WERI-Rb-1 (cell line): ENCODE measurements around the gene PPARA.

Experiments used
- DNase-seq: peaks from one replicate; pipeline ENCODE4 v3.0.0-alpha.2; 2020
- H3K27ac ChIP-seq: fragments of 250-450 bp; sonication (Bioruptor Pico); 2 replicates; pipeline ENCODE4 v1.5.1; 2020; ENCODE audit warnings: mild to moderate bottlenecking, moderate library complexity
- H3K27me3 ChIP-seq: fragments of 250-450 bp; sonication (Bioruptor Pico); 2 replicates; pipeline ENCODE4 v1.5.1; 2021; ENCODE audit warnings: mild to moderate bottlenecking, low read depth, moderate library complexity; ENCODE audit not compliant: insufficient read depth, severe bottlenecking
- H3K36me3 ChIP-seq: fragments of 250-450 bp; sonication (Bioruptor Pico); 2 replicates; pipeline ENCODE4 v1.5.1; 2020; ENCODE audit warnings: mild to moderate bottlenecking, moderate library complexity
- H3K4me3 ChIP-seq: 2 replicates; pipeline ENCODE4 v1.5.1; 2011; ENCODE audit warnings: low read depth, mild to moderate bottlenecking, control low read depth, low read length
- H3K9me3 ChIP-seq: fragments of 250-450 bp; sonication (Bioruptor Pico); 2 replicates; pipeline ENCODE4 v1.5.1; 2021; ENCODE audit warnings: mild to moderate bottlenecking, moderate library complexity; ENCODE audit not compliant: severe bottlenecking
- TF ChIP-seq, protein P1 (sequence below): IDR thresholded peaks from 2 replicates; pipeline ENCODE4 v1.5.1; 2011; ENCODE audit warnings: low read depth, mild to moderate bottlenecking, control low read depth, inconsistent platforms, low read length

Gene PPARA

DNA sequence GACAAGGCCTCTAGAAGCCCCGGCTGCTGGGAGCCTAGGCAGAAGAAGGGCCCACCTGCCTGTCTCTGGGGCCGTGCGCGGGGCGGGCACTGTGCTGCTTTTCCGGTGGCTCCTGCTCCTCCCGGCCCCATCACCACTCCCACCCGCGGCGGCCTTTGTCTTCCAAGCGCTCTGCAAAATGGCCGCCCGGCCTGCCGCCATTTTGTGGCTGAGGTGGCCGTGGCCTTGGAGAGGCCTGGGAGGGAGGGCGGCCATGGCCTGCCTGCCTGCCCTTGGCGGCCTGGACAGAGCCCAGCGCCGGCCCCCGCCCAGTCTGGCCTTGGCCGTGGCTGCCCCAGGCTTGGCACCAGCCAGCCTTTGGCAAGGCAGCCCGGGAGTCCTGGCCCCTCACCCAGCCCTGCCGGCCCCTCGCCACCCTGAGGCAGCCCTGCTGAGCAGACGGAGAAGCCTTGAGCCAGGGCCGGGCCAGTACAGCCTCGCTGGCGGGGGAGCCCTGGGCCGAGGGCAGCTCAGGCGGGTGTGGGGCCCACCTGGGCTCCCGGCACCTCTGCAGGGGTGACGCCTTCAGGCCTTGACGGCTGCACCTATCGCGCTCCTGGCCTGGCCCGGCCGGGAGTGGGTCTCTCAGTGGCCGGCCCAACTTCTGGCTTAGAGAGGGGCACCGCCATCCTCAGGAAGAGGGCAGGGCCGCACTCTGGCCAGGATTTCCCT is 46.0 kb upstream of the PPARA start:
- Histone ChIP-seq H3K9me3 (no peaks in the 10 kb centered on the region), H3K36me3 (no peaks in the 10 kb centered on the region), H3K27me3 (no peaks in the 10 kb centered on the region), H3K4me3 (no peak overlapping the region), H3K27ac (no peak overlapping the region)
- no peak for DNase-seq
- TF ChIP-seq, protein P1, sequence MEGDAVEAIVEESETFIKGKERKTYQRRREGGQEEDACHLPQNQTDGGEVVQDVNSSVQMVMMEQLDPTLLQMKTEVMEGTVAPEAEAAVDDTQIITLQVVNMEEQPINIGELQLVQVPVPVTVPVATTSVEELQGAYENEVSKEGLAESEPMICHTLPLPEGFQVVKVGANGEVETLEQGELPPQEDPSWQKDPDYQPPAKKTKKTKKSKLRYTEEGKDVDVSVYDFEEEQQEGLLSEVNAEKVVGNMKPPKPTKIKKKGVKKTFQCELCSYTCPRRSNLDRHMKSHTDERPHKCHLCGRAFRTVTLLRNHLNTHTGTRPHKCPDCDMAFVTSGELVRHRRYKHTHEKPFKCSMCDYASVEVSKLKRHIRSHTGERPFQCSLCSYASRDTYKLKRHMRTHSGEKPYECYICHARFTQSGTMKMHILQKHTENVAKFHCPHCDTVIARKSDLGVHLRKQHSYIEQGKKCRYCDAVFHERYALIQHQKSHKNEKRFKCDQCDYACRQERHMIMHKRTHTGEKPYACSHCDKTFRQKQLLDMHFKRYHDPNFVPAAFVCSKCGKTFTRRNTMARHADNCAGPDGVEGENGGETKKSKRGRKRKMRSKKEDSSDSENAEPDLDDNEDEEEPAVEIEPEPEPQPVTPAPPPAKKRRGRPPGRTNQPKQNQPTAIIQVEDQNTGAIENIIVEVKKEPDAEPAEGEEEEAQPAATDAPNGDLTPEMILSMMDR = no peak

DNA sequence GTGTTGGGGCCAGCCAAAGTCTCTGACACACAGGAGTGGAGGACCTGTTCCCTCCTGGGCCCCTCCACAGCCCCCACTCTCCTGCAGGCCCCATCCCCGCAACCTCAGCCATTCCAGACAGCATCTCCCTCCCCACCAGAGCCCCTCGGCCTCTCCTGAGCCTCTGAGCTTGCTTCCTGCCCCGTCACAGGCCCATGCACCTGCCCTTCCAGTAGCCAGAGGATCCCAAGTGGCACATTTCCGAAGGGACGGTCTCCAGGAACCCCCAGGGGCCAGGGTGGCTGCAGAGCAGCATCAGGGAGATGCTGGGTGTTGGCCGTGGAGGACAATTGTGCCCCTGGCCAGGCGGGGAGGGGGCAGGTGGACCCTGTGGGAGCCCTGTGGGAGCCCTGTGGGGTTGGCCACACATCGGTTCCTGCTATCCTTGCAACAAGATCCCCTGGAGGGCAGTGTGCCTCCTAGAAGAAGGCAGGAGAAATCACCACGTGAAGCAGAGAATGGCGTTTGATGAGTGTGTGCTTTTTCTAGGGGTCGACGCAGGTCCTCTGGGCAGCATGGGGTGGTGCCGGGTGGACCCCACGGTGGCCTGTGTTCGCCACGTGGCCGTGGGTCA is 45.3 kb upstream of the PPARA start:
- H3K27me3 ChIP-seq = no peaks in the 10 kb centered on the region
- no peak for DNase-seq
- TF ChIP-seq, protein P1 = no peak
- H3K36me3 ChIP-seq = no peaks in the 10 kb centered on the region
- no peaks in the 10 kb centered on the region for H3K9me3 ChIP-seq
- no peak overlapping the region for H3K27ac ChIP-seq
- H3K4me3 ChIP-seq = no peak overlapping the region

- Histone ChIP-seq H3K27ac (no peak overlapping the region), H3K4me3 (no peak overlapping the region), H3K27me3 (no peaks in the 10 kb centered on the region), H3K9me3 (no peaks in the 10 kb centered on the region), H3K36me3 (no peaks in the 10 kb centered on the region)
- TF ChIP-seq, protein P1 = no peak
- no peak for DNase-seq
These were observed 44.6 kb upstream of the PPARA start for GRCh38 chr22:46105494-46106278.

DNA sequence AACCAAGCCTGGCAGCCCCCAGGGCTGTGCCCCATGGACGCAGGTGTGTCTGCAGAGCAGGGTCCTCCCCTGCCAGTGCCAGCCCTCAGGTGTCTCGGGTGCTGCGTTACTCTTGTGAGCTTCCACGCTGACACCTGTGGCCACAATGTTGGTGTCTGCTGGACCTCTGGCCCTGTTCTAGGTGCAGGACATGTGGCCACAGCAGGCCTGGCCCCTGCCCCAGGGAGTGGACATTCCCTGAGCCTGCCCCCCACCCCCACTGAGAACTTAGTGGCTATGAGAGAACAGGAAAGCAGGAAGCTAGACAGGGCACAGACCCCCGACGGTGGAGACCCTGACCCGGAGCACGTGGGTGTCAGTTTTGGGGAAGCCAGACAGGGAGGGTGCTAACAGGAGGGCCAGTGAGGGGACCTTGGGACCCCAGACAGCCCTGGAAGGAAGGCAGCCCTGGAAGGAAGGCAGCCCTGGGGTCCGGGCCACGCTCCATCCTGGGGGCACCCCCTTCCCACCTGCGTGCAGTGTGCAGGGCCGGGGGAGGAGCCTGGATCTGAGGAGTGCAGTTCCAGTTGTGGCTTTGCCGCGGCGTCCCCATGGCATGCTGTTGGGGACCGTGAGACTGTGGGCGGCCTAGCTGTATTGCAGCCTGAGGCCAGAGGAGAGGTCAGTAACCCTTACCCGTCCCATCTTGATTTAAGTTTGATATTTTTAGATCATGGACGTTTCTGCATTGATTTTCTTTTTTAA is 43.9 kb upstream of the PPARA start:
- Histone ChIP-seq H3K27ac (no peak overlapping the region), H3K9me3 (no peaks in the 10 kb centered on the region), H3K4me3 (no peak overlapping the region), H3K27me3 (no peaks in the 10 kb centered on the region), H3K36me3 (no peaks in the 10 kb centered on the region)
- DNase-seq = no peak
- TF ChIP-seq, protein P1 = no peak

DNA sequence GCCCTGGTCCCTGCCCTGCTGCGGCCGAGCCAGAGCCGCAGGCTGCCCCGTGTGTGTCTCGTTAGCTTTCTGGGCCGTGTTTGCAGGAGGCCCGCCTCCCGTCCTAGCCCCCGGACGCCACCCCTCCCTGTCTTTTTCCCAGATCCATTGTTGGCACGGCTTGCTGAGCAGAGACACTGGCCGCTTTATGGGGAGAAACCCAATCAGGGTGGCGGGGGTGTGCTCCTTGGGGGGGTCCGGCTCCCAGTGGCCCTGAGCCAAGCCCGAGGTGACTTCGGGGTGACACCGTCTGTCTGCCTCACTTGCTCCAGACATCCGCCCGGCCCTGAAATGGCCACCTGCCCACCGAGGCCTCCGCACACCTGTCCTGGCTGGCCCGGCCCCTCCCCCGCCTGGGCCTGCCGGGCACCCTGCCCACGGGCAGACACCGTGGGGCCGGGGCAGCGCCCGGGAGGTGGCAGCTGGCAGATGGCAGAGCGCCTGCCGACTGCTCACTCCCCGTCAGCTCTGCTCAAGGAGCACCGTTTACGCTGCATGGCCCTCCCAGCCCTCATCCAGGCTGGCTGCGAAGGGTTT is 43.1 kb upstream of the PPARA start:
- Histone ChIP-seq H3K36me3 (no peaks in the 10 kb centered on the region), H3K27me3 (no peaks in the 10 kb centered on the region), H3K9me3 (no peaks in the 10 kb centered on the region), H3K27ac (peak overlapping the region; percentile 21; the same call in 1 of the 2 replicates), H3K4me3 (no peak overlapping the region)
- TF ChIP-seq, protein P1 = no peak
- no peak for DNase-seq
